Measurements from ENCODE around the gene SPAG9. TPM values are rescaled to one million over a fixed set of nuclear protein-coding genes. Genes with fewer than 3 reads are reported as not detected.

SPAG9 gene
- total RNA-seq, 1 donor from 2014 or later, result 72.9 TPM

DNA sequence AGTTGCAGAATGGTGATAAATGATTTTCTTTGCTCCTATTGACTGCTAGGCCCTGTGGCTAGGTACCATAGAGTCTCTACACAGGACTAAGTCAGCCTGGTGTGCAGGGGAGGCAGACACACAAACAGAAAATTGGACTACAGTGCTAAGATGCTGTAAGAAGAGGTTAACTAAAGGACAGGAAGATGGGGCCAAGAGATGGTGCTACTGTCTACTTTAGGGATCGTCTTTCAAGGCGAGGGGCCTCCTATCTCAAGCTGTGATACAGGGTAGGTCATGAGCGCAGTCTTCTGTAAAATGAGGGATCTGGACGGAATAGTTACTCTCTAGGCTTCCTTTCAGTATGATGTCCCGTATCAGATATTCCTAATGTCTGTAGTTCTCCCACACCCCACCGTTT lies 33.5 kb upstream of the SPAG9 start:
- H3K9me3 Mint-ChIP-seq, result no peaks in the 10 kb centered on the region
- H3K36me3 Mint-ChIP-seq, result peaks cover 18% of the 10 kb centered on the region
- no peak for DNase-seq (ENCODE audit: low spot score in 2 of 2, unreplicated experiment in 2 of 2)
- no peak overlapping the region for H3K27ac Mint-ChIP-seq
- H3K27me3 Mint-ChIP-seq (ENCODE audit: low read depth), result no peaks in the 10 kb centered on the region
- TF ChIP-seq, protein P1, sequence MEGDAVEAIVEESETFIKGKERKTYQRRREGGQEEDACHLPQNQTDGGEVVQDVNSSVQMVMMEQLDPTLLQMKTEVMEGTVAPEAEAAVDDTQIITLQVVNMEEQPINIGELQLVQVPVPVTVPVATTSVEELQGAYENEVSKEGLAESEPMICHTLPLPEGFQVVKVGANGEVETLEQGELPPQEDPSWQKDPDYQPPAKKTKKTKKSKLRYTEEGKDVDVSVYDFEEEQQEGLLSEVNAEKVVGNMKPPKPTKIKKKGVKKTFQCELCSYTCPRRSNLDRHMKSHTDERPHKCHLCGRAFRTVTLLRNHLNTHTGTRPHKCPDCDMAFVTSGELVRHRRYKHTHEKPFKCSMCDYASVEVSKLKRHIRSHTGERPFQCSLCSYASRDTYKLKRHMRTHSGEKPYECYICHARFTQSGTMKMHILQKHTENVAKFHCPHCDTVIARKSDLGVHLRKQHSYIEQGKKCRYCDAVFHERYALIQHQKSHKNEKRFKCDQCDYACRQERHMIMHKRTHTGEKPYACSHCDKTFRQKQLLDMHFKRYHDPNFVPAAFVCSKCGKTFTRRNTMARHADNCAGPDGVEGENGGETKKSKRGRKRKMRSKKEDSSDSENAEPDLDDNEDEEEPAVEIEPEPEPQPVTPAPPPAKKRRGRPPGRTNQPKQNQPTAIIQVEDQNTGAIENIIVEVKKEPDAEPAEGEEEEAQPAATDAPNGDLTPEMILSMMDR (IDR thresholded peaks at IDR 0.05; ENCODE audit: unreplicated experiment), result no peak
- H3K4me1 Mint-ChIP-seq, result peaks cover 4% of the 10 kb centered on the region
- no peak overlapping the region for H3K4me3 Mint-ChIP-seq

DNA sequence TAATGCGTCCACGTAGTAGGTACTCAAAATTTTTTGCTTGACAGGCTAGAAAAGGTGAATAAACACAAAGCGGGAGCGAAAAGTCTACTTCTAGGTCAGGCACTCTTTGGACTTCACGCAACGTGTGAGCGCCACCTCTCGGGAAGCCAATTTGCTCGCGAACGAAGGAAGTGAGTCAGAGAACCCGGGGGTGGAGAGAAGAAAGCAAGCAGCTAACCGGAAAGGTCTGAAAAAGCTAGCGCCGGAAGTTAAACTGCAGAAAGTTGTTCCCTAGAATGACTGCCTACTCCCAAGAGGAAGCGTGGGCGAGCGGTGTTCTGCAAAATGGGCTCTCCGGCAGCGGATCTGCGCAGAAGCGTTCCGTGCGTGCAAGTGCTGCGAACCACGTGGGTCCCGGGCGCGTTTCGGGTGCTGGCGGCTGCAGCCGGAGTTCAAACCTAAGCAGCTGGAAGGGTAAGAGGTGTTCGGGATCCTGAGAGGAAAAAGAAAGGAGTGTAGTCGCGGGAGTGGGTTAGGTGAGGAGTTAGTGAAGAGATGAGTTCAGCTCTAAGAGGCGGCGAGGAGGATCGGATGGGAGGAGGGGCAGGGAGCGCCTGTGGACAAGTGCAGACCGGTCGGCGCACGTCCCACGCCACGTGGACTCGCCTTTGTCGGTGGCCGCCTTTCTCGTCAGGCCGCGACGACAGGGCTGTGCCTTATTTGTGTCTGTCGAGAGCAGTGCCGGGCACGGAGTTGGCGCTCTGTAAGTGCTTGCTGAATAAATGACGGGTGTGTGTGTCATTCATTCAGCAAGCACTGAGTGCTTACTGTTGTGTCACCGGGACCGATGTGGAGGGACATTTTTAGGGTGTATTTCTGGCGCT lies 32.8 kb upstream of the SPAG9 start, which contains the start of gene NME1:
TSS of gene NME1 (plus strand) at position 350 of the 863 bp plus-strand sequence. CDS start 2,096 bp downstream, outside the sequence.
- peak; percentile 90 to 98 for DNase-seq (ENCODE audit: low spot score in 2 of 2, unreplicated experiment in 2 of 2)
- TF ChIP-seq, protein P1 (IDR thresholded peaks at IDR 0.05; ENCODE audit: unreplicated experiment), result no peak
- Mint-ChIP-seq H3K4me1 (peaks cover 4% of the 10 kb centered on the region), H3K27ac (no peak within 1 kb of the TSS), H3K9me3 (no peaks in the 10 kb centered on the region), H3K4me3 (no peak within 1 kb of the TSS), H3K27me3 (ENCODE audit: low read depth) (no peaks in the 10 kb centered on the region), H3K36me3 (peaks cover 14% of the 10 kb centered on the region)

DNA sequence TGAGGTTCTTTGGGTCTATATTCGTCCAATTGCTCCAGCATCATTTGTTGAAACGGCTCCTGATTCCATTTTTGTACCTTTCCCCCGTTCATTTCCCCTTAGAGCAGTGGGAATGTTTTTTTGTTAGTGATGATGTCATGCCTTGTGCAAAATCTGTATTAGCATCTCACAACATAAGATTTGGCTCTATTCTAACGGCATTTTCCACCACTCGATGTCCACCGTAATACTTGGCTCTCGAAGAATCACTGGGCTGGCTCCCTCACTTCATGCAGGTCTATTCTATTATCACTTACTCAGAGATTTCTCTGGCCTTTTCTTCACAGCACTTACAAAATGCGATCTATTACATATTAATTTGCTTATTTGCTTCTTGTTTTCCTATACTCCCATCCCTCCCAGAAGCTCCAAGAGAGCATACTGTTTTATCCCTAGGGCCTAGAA lies 32.1 kb upstream of the SPAG9 start:
- DNase-seq (ENCODE audit: low spot score in 2 of 2, unreplicated experiment in 2 of 2), result no peak
- H3K27me3 Mint-ChIP-seq (ENCODE audit: low read depth), result no peaks in the 10 kb centered on the region
- peaks cover 14% of the 10 kb centered on the region for H3K36me3 Mint-ChIP-seq
- H3K4me1 Mint-ChIP-seq, result peaks cover 4% of the 10 kb centered on the region
- H3K9me3 Mint-ChIP-seq, result no peaks in the 10 kb centered on the region
- H3K4me3 Mint-ChIP-seq, result no peak overlapping the region
- TF ChIP-seq, protein P1 (IDR thresholded peaks at IDR 0.05; ENCODE audit: unreplicated experiment), result no peak
- no peak overlapping the region for H3K27ac Mint-ChIP-seq

DNA sequence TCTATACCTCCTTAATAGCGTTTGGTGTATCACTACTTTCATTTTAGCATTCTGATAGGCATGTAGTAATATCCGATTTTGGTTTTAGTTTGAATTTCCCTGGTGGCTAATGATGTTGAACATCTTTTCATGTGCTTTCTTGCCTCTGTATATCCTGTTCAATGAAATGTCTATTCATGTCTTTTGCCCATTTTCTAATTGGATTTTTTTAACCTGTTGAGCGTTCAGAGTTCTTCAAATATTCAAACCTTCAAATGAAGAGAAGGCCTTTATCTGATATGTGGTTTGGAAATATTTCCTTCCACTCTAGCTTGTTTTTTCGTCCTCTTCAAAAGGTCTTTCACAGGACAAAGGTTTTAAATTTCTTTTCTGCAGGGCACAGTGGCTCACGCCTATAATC lies 30.3 kb upstream of the SPAG9 start:
- TF ChIP-seq, protein P1 (IDR thresholded peaks at IDR 0.05; ENCODE audit: unreplicated experiment), result no peak
- Mint-ChIP-seq H3K27ac (no peak overlapping the region), H3K36me3 (peaks cover 5% of the 10 kb centered on the region)

DNA sequence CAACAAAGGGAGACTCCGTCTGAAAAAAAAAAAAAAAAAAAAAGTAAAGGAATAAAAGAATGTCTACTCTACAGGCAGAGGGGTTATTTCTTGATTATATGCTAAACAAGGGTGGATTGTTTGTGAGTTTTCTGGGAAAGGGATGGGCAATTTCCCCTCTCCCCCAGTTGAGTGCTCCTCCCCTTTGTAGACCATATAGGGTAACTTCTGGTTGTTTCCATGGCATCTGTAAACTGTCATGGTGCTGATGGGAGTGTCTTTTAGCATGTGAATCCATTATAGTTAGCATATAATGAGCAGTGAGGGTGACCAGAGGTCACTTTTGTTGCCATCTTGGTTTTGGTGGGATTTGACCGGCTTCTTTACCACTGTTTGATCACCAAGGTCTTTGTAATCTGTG lies 28.5 kb upstream of the SPAG9 start:
- no peaks in the 10 kb centered on the region for H3K9me3 Mint-ChIP-seq
- TF ChIP-seq, protein P1 (IDR thresholded peaks at IDR 0.05; ENCODE audit: unreplicated experiment), result no peak
- H3K27ac Mint-ChIP-seq, result no peak overlapping the region
- no peaks in the 10 kb centered on the region for H3K36me3 Mint-ChIP-seq
- DNase-seq (ENCODE audit: low spot score in 2 of 2, unreplicated experiment in 2 of 2), result no peak
- no peak overlapping the region for H3K4me3 Mint-ChIP-seq
- peaks cover 7% of the 10 kb centered on the region for H3K4me1 Mint-ChIP-seq
- H3K27me3 Mint-ChIP-seq (ENCODE audit: low read depth), result no peaks in the 10 kb centered on the region

More for the DNA sequence above, 30.3 kb upstream of the SPAG9 start:
- peaks cover 4% of the 10 kb centered on the region for H3K4me1 Mint-ChIP-seq
- no peaks in the 10 kb centered on the region for H3K9me3 Mint-ChIP-seq
- H3K4me3 Mint-ChIP-seq, result no peak overlapping the region
- H3K27me3 Mint-ChIP-seq (ENCODE audit: low read depth), result no peaks in the 10 kb centered on the region
- no peak for DNase-seq (ENCODE audit: low spot score in 2 of 2, unreplicated experiment in 2 of 2)

All from mesothelial cell of epicardium (in vitro differentiated cells).